ENCODE results near the gene CHN1. TPM values are rescaled to one million over a fixed set of nuclear protein-coding genes. Genes with fewer than 3 reads are reported as not detected.
A peak's percentile ranks its signal among the peaks of the same experiment; 100 is the strongest.

CHN1 gene
- total RNA-seq, 1 donor from 2014 or later: 8.1 TPM

- DNase-seq (ENCODE audit: low read depth in 2 of 2): no peak
Observed at GRCh38 chr2:174789001-174789400, 216.2 kb downstream of the CHN1 start.

- DNase-seq (ENCODE audit: low read depth in 2 of 2): peak in 1 of 2 donors; percentile 22
Observed at GRCh38 chr2:174788291-174788929, 216.8 kb downstream of the CHN1 start.

GRCh38 chr2:174787487-174788205, 217.5 kb downstream of the CHN1 start:
- DNase-seq (ENCODE audit: low read depth in 2 of 2): peak; percentile 62 to 67

GRCh38 chr2:174786066-174786725, 219.0 kb downstream of the CHN1 start:
- DNase-seq (ENCODE audit: low read depth in 2 of 2): peak; percentile 75 to 87

GRCh38 chr2:174785481-174785880, 219.7 kb downstream of the CHN1 start:
- DNase-seq (ENCODE audit: low read depth in 2 of 2): peak in 1 of 2 donors; percentile 56

- no peak for DNase-seq (ENCODE audit: low read depth in 2 of 2)
Observed at GRCh38 chr2:174784909-174785308, 220.3 kb downstream of the CHN1 start.

- no peak for DNase-seq (ENCODE audit: low read depth in 2 of 2)
Observed at GRCh38 chr2:174784316-174784715, 220.9 kb downstream of the CHN1 start.

- DNase-seq (ENCODE audit: low read depth in 2 of 2): no peak
Observed at GRCh38 chr2:174781996-174782395, 223.2 kb downstream of the CHN1 start.

- DNase-seq (ENCODE audit: low read depth in 2 of 2): no peak
Observed at GRCh38 chr2:174781298-174781697, 223.9 kb downstream of the CHN1 start.

GRCh38 chr2:174780856-174781255, 224.3 kb downstream of the CHN1 start:
- no peak for DNase-seq (ENCODE audit: low read depth in 2 of 2)

- no peak for DNase-seq (ENCODE audit: low read depth in 2 of 2)
Observed at GRCh38 chr2:174780191-174780840, 224.9 kb downstream of the CHN1 start.

- peak; percentile 58 to 73 for DNase-seq (ENCODE audit: low read depth in 2 of 2)
Observed at GRCh38 chr2:174779361-174779928, 225.7 kb downstream of the CHN1 start.

- peak; percentile 89 to 97 for DNase-seq (ENCODE audit: low read depth in 2 of 2)
Observed at GRCh38 chr2:174778085-174778981, 226.8 kb downstream of the CHN1 start.

- DNase-seq (ENCODE audit: low read depth in 2 of 2): no peak
Observed at GRCh38 chr2:174777347-174778084, 227.7 kb downstream of the CHN1 start.

GRCh38 chr2:174776675-174777074, 228.5 kb downstream of the CHN1 start:
- DNase-seq (ENCODE audit: low read depth in 2 of 2): no peak

GRCh38 chr2:174776223-174776622, 229.0 kb downstream of the CHN1 start:
- no peak for DNase-seq (ENCODE audit: low read depth in 2 of 2)

GRCh38 chr2:174775571-174775980, 229.6 kb downstream of the CHN1 start:
- no peak for DNase-seq (ENCODE audit: low read depth in 2 of 2)

GRCh38 chr2:174774886-174775285, 230.3 kb downstream of the CHN1 start:
- no peak for DNase-seq (ENCODE audit: low read depth in 2 of 2)

GRCh38 chr2:174773215-174773614, 232.0 kb downstream of the CHN1 start:
- no peak for DNase-seq (ENCODE audit: low read depth in 2 of 2)

- DNase-seq (ENCODE audit: low read depth in 2 of 2): no peak
Observed at GRCh38 chr2:174772472-174772801, 232.7 kb downstream of the CHN1 start.
